H1 (cell line): Measurements from ENCODE around the gene CDKL5. TPM values are rescaled to one million over a fixed set of nuclear protein-coding genes. Genes with fewer than 3 reads are reported as not detected.

ENCODE experiments used
- BRCA1 ChIP-seq: IDR thresholded peaks from 2 replicates; pipeline ENCODE4 v1.6.1; 2012; ENCODE audit warnings: low read depth, low read length, improper control_type of control experiment
- HDAC6 ChIP-seq: IDR thresholded peaks from one replicate; pipeline ENCODE4 v1.7.1; 2012; ENCODE audit warnings: low read depth, mild to moderate bottlenecking, inconsistent platforms, low read length, moderate library complexity
- KDM1A ChIP-seq: fragments of 200-600, 300-600 bp; sonication (generic); IDR thresholded peaks from 2 replicates; pipeline ENCODE4 v1.7.1; 2016; ENCODE audit warnings: mild to moderate bottlenecking, low read length, borderline replicate concordance
- POU5F1 ChIP-seq: IDR thresholded peaks from 2 replicates; pipeline ENCODE4 v1.6.1; 2011; ENCODE audit warnings: low read depth, mild to moderate bottlenecking, low read length, moderate library complexity
- RBBP5 ChIP-seq: IDR thresholded peaks from 2 replicates; pipeline ENCODE4 v1.7.1; 2012; ENCODE audit warnings: low read depth, mild to moderate bottlenecking, inconsistent platforms, low read length, moderate library complexity, borderline replicate concordance
- RNF2 ChIP-seq: fragments of 200-900, 300-1000 bp; sonication (generic); IDR thresholded peaks from 2 replicates; pipeline ENCODE4 v1.7.1; 2016; ENCODE audit warnings: borderline replicate concordance, low read depth, mild to moderate bottlenecking, antibody characterized with exemption, low read length; ENCODE audit not compliant: poor library complexity, severe bottlenecking; ENCODE audit errors: missing control alignments
- RXRA ChIP-seq: IDR thresholded peaks from 2 replicates; pipeline ENCODE4 v1.6.1; 2011; ENCODE audit warnings: low read depth, mild to moderate bottlenecking, low read length, moderate library complexity; ENCODE audit not compliant: insufficient read depth
- polyA plus RNA-seq, 7 experiments: library from polyadenylated mRNA; depleted of rRNA in 3 of 7; stranded (reverse) in 5 of 7; unstranded in 2 of 7; fragments of >200 nt in 5 of 7; fragments of 200-250 nt in 2 of 7; gene quantifications; 1 replicate in 5 of 7; 2 replicates in 1 of 7; 4 replicates in 1 of 7; pipeline versions ENCODE4 v1.2.1 to v1.2.3, GENCODE V29; 2011 to 2013; ENCODE audit warnings: missing spikeins in 2 of 7, mixed read lengths in 2 of 7
- total RNA-seq: library from RNA; stranded (reverse); fragmentation: NEBNext Ultra II Directional; extraction: Animal tissue kit (Norgen Biotek cat#: 25700); gene quantifications from 2 replicates; pipeline ENCODE4 v1.2.1, GENCODE V29; 2021

Gene CDKL5
- total and polyA plus RNA-seq, 2 of the 8 experiments (the other 6 are each of a cell fraction or from before 2014, with no cell fraction given), result 5.5 to 15.6 TPM

DNA sequence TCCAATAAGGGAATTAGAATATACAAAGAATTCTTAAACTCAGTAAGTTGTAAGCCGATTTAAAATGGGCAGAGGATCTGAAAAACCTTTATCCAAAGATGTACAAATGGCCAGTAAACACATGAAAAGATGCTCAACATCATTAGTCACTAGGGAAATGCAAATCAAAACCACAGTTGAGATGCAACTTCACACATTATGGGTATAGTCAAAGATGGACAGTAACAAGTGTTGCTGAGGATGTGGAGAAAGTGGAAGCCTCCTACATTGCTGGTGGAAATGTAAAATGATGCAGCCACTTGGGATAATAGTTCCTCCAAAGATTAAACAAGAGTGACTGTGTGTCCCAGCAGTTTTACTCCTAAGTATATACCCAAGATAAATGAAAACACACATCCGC lies 213.9 kb downstream of the CDKL5 start (continued):
- TF ChIP-seq POU5F1 (no peak), RXRA (no peak), KDM1A (no peak), HDAC6 (no peak), RBBP5 (no peak), RNF2 (no peak), BRCA1 (no peak)
